ENCODE measurements around the gene SLC25A23.

- TF ChIP-seq, protein P1, sequence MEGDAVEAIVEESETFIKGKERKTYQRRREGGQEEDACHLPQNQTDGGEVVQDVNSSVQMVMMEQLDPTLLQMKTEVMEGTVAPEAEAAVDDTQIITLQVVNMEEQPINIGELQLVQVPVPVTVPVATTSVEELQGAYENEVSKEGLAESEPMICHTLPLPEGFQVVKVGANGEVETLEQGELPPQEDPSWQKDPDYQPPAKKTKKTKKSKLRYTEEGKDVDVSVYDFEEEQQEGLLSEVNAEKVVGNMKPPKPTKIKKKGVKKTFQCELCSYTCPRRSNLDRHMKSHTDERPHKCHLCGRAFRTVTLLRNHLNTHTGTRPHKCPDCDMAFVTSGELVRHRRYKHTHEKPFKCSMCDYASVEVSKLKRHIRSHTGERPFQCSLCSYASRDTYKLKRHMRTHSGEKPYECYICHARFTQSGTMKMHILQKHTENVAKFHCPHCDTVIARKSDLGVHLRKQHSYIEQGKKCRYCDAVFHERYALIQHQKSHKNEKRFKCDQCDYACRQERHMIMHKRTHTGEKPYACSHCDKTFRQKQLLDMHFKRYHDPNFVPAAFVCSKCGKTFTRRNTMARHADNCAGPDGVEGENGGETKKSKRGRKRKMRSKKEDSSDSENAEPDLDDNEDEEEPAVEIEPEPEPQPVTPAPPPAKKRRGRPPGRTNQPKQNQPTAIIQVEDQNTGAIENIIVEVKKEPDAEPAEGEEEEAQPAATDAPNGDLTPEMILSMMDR (IDR thresholded peaks at IDR 0.05; ENCODE audit: borderline replicate concordance, extremely low read depth, low read length, poor library complexity, severe bottlenecking): no peak
- no peak for TF ChIP-seq EZH2 (IDR thresholded peaks at IDR 0.05; ENCODE audit: borderline replicate concordance, low read depth, low read length, severe bottlenecking)
Observed at GRCh38 chr19:6414793-6415590, 44.6 kb downstream of the SLC25A23 start.
